Measurements from ENCODE around the gene MAP4K1. TPM values are rescaled to one million over a fixed set of nuclear protein-coding genes. Genes with fewer than 3 reads are reported as not detected.

MAP4K1 gene
- total and polyA plus RNA-seq, 2 of the 13 experiments (the other 11 are each of a cell fraction or from before 2014, with no cell fraction given), result 0.24 to 0.89 TPM

GRCh38 chr19:38658462-38659306 lies 40.9 kb upstream of the MAP4K1 start (continued):
- TF ChIP-seq TP53 (CRISPR knock-in tag; conservative IDR thresholded peaks at IDR 0.05) (no peak), DRAP1 (CRISPR knock-in tag; IDR thresholded peaks at IDR 0.05) (peak; percentile 40; the same call in 1 of the 2 replicates), TCF12 (IDR thresholded peaks at IDR 0.05) (no peak), TCF12 (CRISPR knock-in tag; IDR thresholded peaks at IDR 0.05) (no peak), IKZF1 (IDR thresholded peaks at IDR 0.05) (no peak), KLF12 (CRISPR knock-in tag; IDR thresholded peaks at IDR 0.05; ENCODE audit: borderline replicate concordance) (no peak), DMAP1 (CRISPR knock-in tag; IDR thresholded peaks at IDR 0.05) (no peak), CHD2 (IDR thresholded peaks at IDR 0.05; ENCODE audit: low read depth, low read length) (no peak), TBX2 (CRISPR knock-in tag; IDR thresholded peaks at IDR 0.05; ENCODE audit: borderline replicate concordance) (no peak), PAWR (CRISPR knock-in tag; IDR thresholded peaks at IDR 0.05; ENCODE audit: borderline replicate concordance) (no peak), KDM4B (CRISPR knock-in tag; IDR thresholded peaks at IDR 0.05) (no peak), ELF3 (CRISPR knock-in tag; IDR thresholded peaks at IDR 0.05) (peak; percentile 65; the same call in 1 of the 2 replicates), MXI1 (IDR thresholded peaks at IDR 0.05; ENCODE audit: borderline replicate concordance, low read depth, low read length) (no peak; the same call in 2 of the 3 replicates), ZNF343 (CRISPR knock-in tag; IDR thresholded peaks at IDR 0.05) (no peak), ZC3H4 (CRISPR knock-in tag; IDR thresholded peaks at IDR 0.05; ENCODE audit: borderline replicate concordance) (no peak), KLF16 (CRISPR knock-in tag; IDR thresholded peaks at IDR 0.05) (0 out of 4 replicates have a peak, but pooled peaks of 1 of the 2 experiments have one; percentile 44), ZMYM2 (CRISPR knock-in tag; IDR thresholded peaks at IDR 0.05) (no peak), AKAP8 (CRISPR knock-in tag; IDR thresholded peaks at IDR 0.05) (no peak), SUZ12 (IDR thresholded peaks at IDR 0.05; ENCODE audit: low read depth, low read length) (no peak), CREBL2 (CRISPR knock-in tag; IDR thresholded peaks at IDR 0.05; ENCODE audit: borderline replicate concordance) (no peak), MZF1 (CRISPR knock-in tag; IDR thresholded peaks at IDR 0.05; ENCODE audit: borderline replicate concordance) (no peak), ZBTB37 (CRISPR knock-in tag; IDR thresholded peaks at IDR 0.05) (no peak; the same call in 1 of the 2 replicates), ZBTB44 (CRISPR knock-in tag; IDR thresholded peaks at IDR 0.05) (0 out of 2 replicates have a peak, but pooled peaks have one; percentile 16), SOX13 (IDR thresholded peaks at IDR 0.05) (no peak), SOX13 (CRISPR knock-in tag; conservative IDR thresholded peaks at IDR 0.05 in 1 of 2, IDR thresholded peaks at IDR 0.05 in 1 of 2) (peak in 1 of 2 experiments; percentile 76; a peak in 2 of 4 replicates), KDM5B (CRISPR knock-in tag; IDR thresholded peaks at IDR 0.05; ENCODE audit: borderline replicate concordance) (no peak), MTA3 (CRISPR knock-in tag; IDR thresholded peaks at IDR 0.05) (no peak)

Measured in HepG2 (cell line).